GM18861 (cell line): Measurements from ENCODE around the gene NUP50.

ENCODE experiments used
- ATAC-seq: cut with Tn5 transposase; IDR thresholded peaks from one replicate; pipeline ENCODE4 v1.9.1; 2021; ENCODE audit not compliant: unreplicated experiment

Gene NUP50, protein sequence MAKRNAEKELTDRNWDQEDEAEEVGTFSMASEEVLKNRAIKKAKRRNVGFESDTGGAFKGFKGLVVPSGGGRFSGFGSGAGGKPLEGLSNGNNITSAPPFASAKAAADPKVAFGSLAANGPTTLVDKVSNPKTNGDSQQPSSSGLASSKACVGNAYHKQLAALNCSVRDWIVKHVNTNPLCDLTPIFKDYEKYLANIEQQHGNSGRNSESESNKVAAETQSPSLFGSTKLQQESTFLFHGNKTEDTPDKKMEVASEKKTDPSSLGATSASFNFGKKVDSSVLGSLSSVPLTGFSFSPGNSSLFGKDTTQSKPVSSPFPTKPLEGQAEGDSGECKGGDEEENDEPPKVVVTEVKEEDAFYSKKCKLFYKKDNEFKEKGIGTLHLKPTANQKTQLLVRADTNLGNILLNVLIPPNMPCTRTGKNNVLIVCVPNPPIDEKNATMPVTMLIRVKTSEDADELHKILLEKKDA

DNA sequence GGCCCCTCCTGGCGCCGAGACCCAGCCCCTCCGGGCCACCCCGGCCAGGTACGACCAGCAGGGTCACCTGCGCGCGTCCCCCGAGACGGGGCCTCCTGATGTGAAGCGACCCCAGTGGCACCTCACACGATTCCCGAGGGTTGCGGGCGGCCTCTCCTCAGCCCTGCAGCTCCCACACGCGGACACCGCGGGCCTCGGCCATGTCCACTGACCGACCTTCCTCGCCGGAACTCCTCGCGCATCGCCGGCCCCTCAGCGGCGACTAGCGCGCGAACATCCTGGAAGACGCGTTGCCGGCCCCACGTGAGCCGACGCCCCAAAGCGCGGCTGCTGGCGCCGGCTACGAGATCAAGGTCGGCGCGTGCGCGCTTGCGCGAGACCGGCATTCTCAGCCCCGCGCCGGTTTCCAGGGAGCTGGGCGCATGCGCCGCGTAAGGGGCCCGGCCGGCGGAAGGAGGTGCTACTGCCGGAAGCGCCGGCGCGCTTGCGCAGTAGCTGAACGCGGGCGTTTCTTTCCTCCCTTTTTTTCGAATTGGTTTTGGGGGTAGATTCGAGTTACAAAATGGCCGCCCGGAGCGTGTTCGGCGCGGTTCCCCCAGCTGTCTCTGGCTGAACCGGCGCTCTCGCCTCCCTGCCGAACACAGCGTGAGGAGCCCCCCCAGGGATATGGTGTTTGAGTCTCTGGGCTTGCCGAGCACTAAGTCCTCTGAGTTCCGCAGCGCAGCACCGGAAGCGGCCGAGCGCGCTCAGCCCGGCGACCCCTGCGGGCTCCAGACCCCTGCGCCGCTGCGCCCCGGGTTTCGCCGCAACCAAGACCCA lies at the start of gene NUP50:
Gene NUP50 (plus strand): TSS at position 475 of the 819 bp plus-strand sequence. CDS start 4,253 bp downstream, outside the sequence.
- ATAC-seq, result peak; percentile 79

GRCh38 chr22:45120440-45120839 lies 43.3 kb upstream of the NUP50 start:
- ATAC-seq, result no peak

DNA sequence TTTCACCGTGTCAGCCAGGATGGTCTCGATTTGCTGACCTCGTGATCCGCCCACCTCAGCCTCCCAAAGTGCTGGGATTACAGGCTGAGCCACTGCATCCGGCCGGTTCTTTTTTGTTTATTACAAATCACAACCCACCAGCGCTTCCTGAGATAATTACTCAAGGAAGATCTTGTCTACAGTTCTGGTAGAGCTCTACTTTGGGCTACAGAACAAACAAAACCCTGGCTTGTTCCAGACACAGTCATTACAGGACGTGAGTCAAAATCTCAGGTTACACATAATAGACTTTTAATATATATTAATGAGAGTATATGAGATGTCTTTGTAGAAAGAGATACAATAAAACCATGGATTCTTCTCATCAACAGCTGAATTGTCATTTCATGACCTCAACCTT lies 42.8 kb upstream of the NUP50 start:
- ATAC-seq, result no peak

DNA sequence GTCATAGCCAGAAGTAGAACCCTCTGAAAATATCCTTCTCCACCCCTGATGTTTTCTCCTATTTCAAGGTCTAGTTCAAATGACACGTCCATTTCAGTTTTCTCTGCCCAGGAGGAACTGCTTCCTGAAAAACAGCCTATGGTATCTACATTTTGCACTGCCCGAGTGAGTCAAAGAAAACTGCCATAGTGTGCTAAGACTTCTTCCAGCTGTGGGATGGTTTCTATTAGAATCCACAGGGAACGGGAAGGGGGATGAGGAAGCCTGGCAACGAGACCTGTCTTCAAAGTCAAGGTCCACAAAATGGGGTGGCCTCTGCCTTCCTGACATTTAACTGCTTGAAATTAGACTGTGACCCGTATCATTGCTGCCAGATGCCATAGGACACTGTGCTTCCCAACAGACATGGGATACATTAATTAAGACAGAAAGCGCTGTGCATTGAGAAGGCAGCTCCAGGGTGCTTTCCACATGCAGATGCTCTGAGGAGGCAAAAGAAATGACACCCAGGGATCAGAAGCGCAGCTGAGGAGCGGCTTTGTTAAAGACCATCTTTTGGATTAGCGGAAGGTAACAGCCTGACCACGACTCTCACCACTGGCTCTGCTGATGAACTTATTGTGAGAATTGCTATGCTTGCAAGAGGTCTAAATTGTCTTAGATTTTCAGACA lies 39.4 kb upstream of the NUP50 start:
- ATAC-seq, result no peak

DNA sequence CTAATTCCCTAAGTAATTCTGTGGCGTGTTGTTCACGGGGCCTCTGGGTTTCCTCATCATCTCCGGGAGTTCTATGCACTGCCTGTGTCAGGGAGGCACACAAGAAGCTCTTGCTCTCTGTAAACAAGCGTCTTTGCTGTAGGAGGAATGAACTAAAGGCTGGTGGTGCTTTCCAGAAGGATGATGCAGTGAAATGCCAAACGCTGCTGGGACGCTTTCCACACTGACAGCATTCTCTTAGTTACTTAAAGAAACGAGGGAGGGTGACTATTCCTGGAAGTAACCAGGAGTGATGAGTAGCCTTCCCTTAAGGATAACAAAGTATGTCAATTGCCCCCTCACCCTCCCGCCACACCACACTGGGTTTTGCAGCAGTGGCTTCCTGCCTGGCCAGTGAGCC lies 38.5 kb upstream of the NUP50 start:
- no peak for ATAC-seq

DNA sequence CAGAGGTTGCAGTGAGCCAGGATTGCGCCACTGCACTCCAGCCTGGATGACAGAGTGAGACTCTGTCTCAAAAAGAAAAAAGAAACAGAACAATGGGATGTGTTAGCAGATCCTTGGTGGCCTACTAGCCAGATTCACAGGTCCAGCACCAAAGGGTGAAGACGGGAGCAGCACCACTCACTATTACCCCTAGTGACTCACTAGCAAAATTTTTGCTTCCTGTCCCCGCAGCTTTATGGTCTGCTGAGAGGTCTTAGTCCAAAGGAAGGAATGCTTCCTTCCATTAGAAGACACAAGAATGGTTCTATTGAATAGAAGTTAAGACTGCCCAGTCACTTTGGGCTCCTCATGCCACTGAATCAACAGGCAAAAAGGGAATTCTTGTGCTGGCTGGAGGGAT lies 35.9 kb upstream of the NUP50 start:
- no peak for ATAC-seq

GRCh38 chr22:45129703-45130524 lies 33.8 kb upstream of the NUP50 start:
- no peak for ATAC-seq

DNA sequence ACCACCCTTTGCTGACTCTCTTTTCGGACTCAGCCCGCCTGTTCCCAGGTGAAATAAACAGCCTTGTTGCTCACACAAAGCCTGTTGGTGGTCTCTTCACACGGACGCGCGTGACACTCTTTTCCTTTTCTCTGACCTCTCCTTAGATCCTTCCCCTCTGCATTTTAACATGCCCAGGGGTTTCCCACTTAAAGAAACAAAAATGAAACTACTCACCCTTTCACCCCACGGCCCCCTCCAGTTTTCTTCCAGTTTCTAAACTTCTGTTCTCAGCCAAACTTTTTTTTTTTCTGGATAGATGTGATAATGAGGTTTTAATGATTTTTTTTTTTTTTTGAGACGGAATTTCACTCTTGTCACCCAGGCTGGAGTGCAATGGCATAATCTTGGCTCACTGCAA lies 32.8 kb upstream of the NUP50 start:
- no peak for ATAC-seq

- no peak for ATAC-seq
These were observed 32.0 kb upstream of the NUP50 start for GRCh38 chr22:45131749-45132148.

GRCh38 chr22:45134313-45134712 lies 29.4 kb upstream of the NUP50 start:
- no peak for ATAC-seq

DNA sequence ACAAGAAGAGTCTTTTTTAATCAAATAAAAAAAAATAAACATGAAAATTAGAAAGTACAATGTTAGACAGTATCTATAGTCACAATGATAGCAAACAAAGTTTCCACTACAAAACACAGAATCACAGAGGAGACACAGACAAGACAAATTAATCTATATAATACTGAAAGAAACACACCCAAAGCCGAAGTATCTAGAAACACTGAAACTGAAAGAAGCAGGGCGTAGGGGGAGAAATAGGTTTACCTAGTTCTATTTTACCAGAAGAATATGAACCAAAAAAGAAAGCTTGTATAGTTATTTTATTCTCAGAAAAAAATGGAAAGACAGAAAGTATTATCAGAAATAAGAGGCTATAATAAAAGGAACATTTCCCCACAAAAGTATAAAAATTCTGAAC lies 27.1 kb upstream of the NUP50 start:
- no peak for ATAC-seq

DNA sequence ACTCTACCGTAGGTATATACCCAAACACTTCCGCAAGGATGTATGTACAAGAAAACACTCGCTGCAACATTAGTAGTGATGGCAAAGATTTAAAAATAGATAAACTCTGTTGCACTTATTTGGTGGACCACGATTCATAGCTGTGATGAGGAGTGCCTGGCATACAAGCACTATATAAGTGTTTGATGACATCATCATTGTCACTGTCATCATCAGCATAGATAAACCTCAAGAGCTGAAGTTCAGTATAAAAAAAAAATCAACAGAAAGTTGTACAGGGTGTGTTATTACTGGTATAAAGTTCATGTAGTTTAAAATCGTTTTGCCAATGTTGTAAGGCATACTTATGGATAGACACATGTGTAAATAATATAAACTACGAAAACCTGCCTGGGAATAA lies 24.0 kb upstream of the NUP50 start:
- ATAC-seq, result no peak

GRCh38 chr22:45142376-45142775 lies 21.3 kb upstream of the NUP50 start:
- no peak for ATAC-seq

- ATAC-seq, result no peak
These were observed 18.8 kb upstream of the NUP50 start for GRCh38 chr22:45144916-45145315.

DNA sequence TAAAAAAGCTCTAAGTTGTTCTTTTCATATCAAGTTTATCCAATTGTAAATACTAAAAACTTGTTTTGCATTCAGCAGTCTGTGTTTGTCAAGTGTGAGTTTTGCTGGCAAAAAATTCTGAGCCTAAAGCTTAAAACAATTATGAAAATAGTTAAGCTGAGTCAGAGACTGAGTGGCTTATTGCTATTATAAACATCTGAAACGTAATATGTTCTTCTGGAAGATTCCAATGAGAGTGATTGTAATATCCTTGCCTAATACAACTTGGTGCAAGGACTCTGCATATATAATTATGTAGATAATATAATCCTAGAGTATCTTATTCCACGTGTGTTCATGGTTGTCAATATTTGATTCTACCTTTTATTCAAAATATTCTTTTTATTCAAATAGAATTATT lies 14.1 kb upstream of the NUP50 start:
- ATAC-seq, result no peak

DNA sequence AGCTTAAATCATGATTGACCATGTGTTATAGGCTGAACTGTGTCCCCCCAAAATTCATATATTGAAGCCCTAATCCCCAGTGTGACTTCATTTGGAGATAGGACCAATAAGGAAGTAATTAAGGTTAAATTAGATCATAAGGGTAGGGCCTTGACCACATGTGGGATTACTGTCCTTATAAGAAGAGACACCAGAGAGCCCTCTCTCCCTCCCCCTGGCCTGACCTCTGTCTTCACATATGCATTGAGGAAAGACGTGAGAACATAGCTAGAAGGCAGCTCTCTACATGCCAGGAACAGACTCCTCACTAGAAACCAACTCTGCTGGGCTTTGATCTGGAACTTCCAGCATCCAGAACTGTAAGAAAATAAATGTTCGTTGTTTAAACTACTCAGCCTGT lies 13.6 kb upstream of the NUP50 start:
- no peak for ATAC-seq

- no peak for ATAC-seq
These were observed 12.2 kb upstream of the NUP50 start for GRCh38 chr22:45151503-45151902.

- no peak for ATAC-seq
These were observed 9.3 kb upstream of the NUP50 start for GRCh38 chr22:45154383-45154782.

DNA sequence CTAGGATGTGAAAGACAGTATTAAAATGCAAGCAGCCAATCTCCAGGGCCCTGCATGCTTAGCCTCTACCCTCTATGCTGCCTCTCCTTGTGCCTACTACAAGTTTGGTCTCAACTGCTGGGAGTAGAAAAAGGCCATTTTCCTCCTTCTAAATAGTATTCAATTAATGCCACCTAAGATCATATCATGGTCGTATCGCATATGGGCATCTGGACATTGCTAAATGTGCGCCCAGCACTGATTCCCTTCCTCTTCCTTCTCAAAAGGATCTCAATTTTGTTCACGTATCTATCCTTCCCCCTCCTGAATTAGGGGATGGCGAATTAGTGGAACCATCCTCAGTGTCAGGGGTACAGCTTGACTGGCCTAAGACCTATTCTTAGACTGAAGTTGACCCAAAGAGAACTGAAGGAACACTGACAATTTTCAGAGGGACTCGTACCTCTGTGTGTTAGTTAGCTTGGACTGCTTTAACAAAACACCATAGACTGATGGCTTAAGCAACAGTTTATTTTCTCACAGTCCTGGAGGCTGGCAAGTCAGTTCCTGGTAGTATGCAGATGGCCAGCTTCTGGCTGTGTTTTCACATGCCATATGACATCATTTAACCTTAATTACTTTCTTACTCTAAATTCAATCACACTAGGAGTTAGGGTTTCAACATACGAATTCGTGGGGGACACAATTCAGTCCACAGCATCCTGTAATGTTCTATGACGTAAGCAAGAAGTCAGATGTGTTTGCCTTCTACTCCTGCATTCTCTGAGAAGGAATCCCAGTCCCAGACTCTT lies 8.5 kb upstream of the NUP50 start:
- ATAC-seq, result no peak

GRCh38 chr22:45157907-45158306 lies 5.8 kb upstream of the NUP50 start:
- ATAC-seq, result no peak
